ENCODE measurements around the gene MBNL3. TPM values are rescaled to one million over a fixed set of nuclear protein-coding genes. Genes with fewer than 3 reads are reported as not detected.
"Not testable (repeated sequence)": the region's sequence is repeated elsewhere in the genome, so short reads cannot be mapped to it uniquely, and the experiment has no call there.

Gene MBNL3
- total RNA-seq, 1 experiment from 2014 or later = 4.0 TPM

GRCh38 chrX:132331000-132331399 lies 157.8 kb downstream of the MBNL3 start:
- Mint-ChIP-seq H3K27me3 (ENCODE audit: low read depth) (no peaks in the 10 kb centered on the region; the same call in 1 of the 2 replicates), H3K4me1 (no peaks in the 10 kb centered on the region), H3K36me3 (no peaks in the 10 kb centered on the region), H3K27ac (no peak overlapping the region), H3K9me3 (peaks cover 3% of the 10 kb centered on the region; the same call in 1 of the 2 replicates), H3K4me3 (no peak overlapping the region)
- no peak for ATAC-seq
- DNase-seq (ENCODE audit: low spot score) = no peak
- ChIA-PET CTCF (no interaction called here), POLR2A (no interaction called here)
- TF ChIP-seq MAX (CRISPR knock-in tag; IDR thresholded peaks at IDR 0.05) (no peak), GABPB1 (CRISPR knock-in tag; IDR thresholded peaks at IDR 0.05) (peak; percentile 51)

DNA sequence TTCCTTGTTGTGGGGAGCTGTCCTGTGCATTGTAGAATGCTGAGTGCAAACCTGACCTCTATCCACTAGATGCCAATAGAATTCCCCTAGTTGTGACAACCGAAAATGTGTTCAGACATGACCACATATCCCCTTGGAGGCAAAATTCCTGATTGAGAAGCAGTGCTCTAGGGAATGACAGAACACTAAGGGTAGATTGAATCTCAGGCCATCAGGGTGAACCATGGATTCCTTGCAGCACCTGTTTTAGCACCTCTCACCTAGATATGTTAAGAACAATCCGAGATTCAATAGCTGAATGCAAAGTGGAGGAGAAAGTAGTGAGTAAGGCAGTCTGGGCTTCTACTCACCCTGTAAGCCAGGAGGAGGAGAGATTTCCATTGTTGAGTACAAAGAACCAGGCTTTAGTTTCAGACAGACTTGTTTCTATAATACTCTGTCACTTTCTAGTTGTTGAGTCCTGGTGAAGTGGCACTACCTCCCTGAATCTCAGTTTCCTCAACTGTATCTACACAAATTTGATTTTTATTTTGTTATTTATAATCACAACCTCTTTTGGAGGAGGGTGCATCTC lies 158.6 kb downstream of the MBNL3 start:
- H3K4me1 Mint-ChIP-seq = no peaks in the 10 kb centered on the region
- H3K4me3 Mint-ChIP-seq = no peak overlapping the region
- no peaks in the 10 kb centered on the region for H3K36me3 Mint-ChIP-seq
- POLR2A ChIA-PET = no interaction called here
- no peak for DNase-seq (ENCODE audit: low spot score)
- H3K27ac Mint-ChIP-seq = no peak overlapping the region
- no peaks in the 10 kb centered on the region; the same call in 1 of the 2 replicates for H3K27me3 Mint-ChIP-seq (ENCODE audit: low read depth)
- no peak for TF ChIP-seq FOXP1 (CRISPR knock-in tag; IDR thresholded peaks at IDR 0.05; ENCODE audit: borderline replicate concordance)
- TF ChIP-seq, protein P1, sequence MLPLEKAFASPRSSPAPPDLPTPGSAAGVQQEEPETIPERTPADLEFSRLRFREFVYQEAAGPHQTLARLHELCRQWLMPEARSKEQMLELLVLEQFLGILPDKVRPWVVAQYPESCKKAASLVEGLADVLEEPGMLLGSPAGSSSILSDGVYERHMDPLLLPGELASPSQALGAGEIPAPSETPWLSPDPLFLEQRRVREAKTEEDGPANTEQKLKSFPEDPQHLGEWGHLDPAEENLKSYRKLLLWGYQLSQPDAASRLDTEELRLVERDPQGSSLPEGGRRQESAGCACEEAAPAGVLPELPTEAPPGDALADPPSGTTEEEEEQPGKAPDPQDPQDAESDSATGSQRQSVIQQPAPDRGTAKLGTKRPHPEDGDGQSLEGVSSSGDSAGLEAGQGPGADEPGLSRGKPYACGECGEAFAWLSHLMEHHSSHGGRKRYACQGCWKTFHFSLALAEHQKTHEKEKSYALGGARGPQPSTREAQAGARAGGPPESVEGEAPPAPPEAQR (CRISPR knock-in tag; IDR thresholded peaks at IDR 0.05) = no peak
- TF ChIP-seq USF1 (CRISPR knock-in tag; IDR thresholded peaks at IDR 0.05) = no peak
- TF ChIP-seq ESRRA (CRISPR knock-in tag; IDR thresholded peaks at IDR 0.05; ENCODE audit: borderline replicate concordance) = no peak
- CTCF ChIA-PET = no interaction called here
- H3K9me3 Mint-ChIP-seq = peaks cover 3% of the 10 kb centered on the region; the same call in 1 of the 2 replicates
- no peak for ATAC-seq

- H3K4me3 Mint-ChIP-seq; H3K27ac Mint-ChIP-seq; H3K4me1 Mint-ChIP-seq; H3K9me3 Mint-ChIP-seq; ATAC-seq; CTCF ChIA-PET; H3K27me3 Mint-ChIP-seq (ENCODE audit: low read depth); H3K36me3 Mint-ChIP-seq; DNase-seq (ENCODE audit: low spot score): not testable (repeated sequence)
- POLR2A ChIA-PET = interaction anchor here (0.6 kb wide), 1 partner anchor 11 kb away, joined by 3 read pairs; no protein-coding TSS in a partner anchor
Measured at GRCh38 chrX:132326960-132327359, 161.9 kb downstream of the MBNL3 start.
